HG02884 (cell line): ENCODE measurements around the gene DOC2A.
"Not testable (repeated sequence)": the region's sequence is repeated elsewhere in the genome, so short reads cannot be mapped to it uniquely, and the experiment has no call there.

Experiments
- ATAC-seq: cut with Tn5 transposase; IDR thresholded peaks from one replicate; pipeline ENCODE4 v1.9.1; 2021; ENCODE audit warnings: mild to moderate bottlenecking, moderate library complexity; ENCODE audit not compliant: unreplicated experiment

The DOC2A gene

GRCh38 chr16:30027588-30028437, 17.0 kb upstream of the DOC2A start:
- no peak for ATAC-seq

GRCh38 chr16:30026449-30026848, 15.6 kb upstream of the DOC2A start:
- ATAC-seq: no peak

- ATAC-seq: no peak
These were observed 14.7 kb upstream of the DOC2A start for GRCh38 chr16:30025574-30025973.

GRCh38 chr16:30025156-30025555, 14.3 kb upstream of the DOC2A start:
- ATAC-seq: no peak

GRCh38 chr16:30024451-30024850, 13.6 kb upstream of the DOC2A start:
- no peak for ATAC-seq

GRCh38 chr16:30023586-30023985, 12.8 kb upstream of the DOC2A start:
- no peak for ATAC-seq

GRCh38 chr16:30022887-30023286, 12.1 kb upstream of the DOC2A start, which contains the start of gene C16orf92:
TSS of gene C16orf92 (plus strand) at chr16:30023198. CDS start at chr16:30023341, 143 bp downstream.
- no peak for ATAC-seq

GRCh38 chr16:30018731-30019158, 7.9 kb upstream of the DOC2A start:
- no peak for ATAC-seq

- not testable (repeated sequence) for ATAC-seq
These were observed 7.1 kb upstream of the DOC2A start for GRCh38 chr16:30017937-30018336.

GRCh38 chr16:30017277-30017656, 6.4 kb upstream of the DOC2A start:
- no peak for ATAC-seq

- no peak for ATAC-seq
These were observed 5.9 kb upstream of the DOC2A start for GRCh38 chr16:30016555-30017276.

- ATAC-seq: not testable (repeated sequence)
These were observed 4.6 kb upstream of the DOC2A start for GRCh38 chr16:30015450-30015849.

- not testable (repeated sequence) for ATAC-seq
These were observed 1.8 kb upstream of the DOC2A start for GRCh38 chr16:30012598-30012997.

GRCh38 chr16:30011714-30012504, 1.1 kb upstream of the DOC2A start:
- ATAC-seq: no peak

GRCh38 chr16:30009990-30010843, 610 bp downstream of the DOC2A start:
- no peak for ATAC-seq

- no peak for ATAC-seq
These were observed 1.6 kb downstream of the DOC2A start for GRCh38 chr16:30009085-30009862.

GRCh38 chr16:30007378-30007895, 3.4 kb downstream of the DOC2A start:
- no peak for ATAC-seq

- no peak for ATAC-seq
These were observed 4.0 kb downstream of the DOC2A start for GRCh38 chr16:30006659-30007377.

GRCh38 chr16:30006095-30006473, 4.7 kb downstream of the DOC2A start:
- no peak for ATAC-seq
